HepG2 (cell line): ENCODE measurements around the gene PHKB. TPM values are rescaled to one million over a fixed set of nuclear protein-coding genes. Genes with fewer than 3 reads are reported as not detected.

Experiments used
- ATAC-seq: fragments of 200-7000 bp; cut with Tn5 transposase; 3 replicates; pipeline ENCODE4 v1.9.1; 2020; ENCODE audit warnings: mild to moderate bottlenecking, moderate library complexity
- BruUV-seq: library from RNA; stranded (reverse); fragments of 400-500 nt; replicated peaks from 2 replicates; lab custom pipeline; 2021; lab: Mats Ljungman, UMichigan
- CTCF ChIA-PET: fragments of 300-600 bp; formaldehyde crosslinking; extraction: SDS; loops from one replicate; lab custom pipeline; 2021; ENCODE audit warnings: low total read pairs, inconsistent platforms, low intra/inter-chr PET ratio; lab: Yijun Ruan, JAX
- POLR2A ChIA-PET: fragments of 350-600 bp; sonication (Branson Sonifier 250); formaldehyde crosslinking; loops from one replicate; lab custom pipeline; 2020; ENCODE audit warnings: antibody characterized with exemption, inconsistent platforms; lab: Yijun Ruan, JAX
- DNase-seq: peaks from one replicate; pipeline ENCODE4 v3.0.0-alpha.2; 2015; ENCODE audit warnings: low spot score
- FAIRE-seq: peaks from 3 replicates; lab custom pipeline; 2011; peaks lifted over from hg19 to GRCh38; lab: Jason Lieb, UNC
- H2AFZ ChIP-seq: one replicate; pipeline ENCODE4 v1.6.1; 2011; ENCODE audit warnings: low read length, inconsistent platforms
- H3K27ac ChIP-seq: fragments of 300-600 bp; 3 replicates; pipeline ENCODE4 v1.8.0; 2011; ENCODE audit warnings: mixed run types, mild to moderate bottlenecking, mixed read lengths, low read length, inconsistent platforms; ENCODE audit not compliant: insufficient read depth; ENCODE audit errors: extremely low read length
- H3K27me3 ChIP-seq, 2 experiments: fragments of 200-600 bp in 1 of 2; 2 replicates in 1 of 2; 3 replicates in 1 of 2; pipeline versions ENCODE4 v1.6.0 to v1.8.0; 2011; ENCODE audit warnings: low read length in 2 of 2, mild to moderate bottlenecking in 2 of 2, moderate library complexity in 2 of 2, inconsistent platforms in 1 of 2; ENCODE audit not compliant: insufficient read depth in 2 of 2, control insufficient read depth in 1 of 2
- H3K36me3 ChIP-seq, 2 experiments: fragments of 200-600 bp in 1 of 2; replicated peaks in 1 of 2; 2 replicates in 1 of 2; 3 replicates in 1 of 2; pipeline versions ENCODE4 v1.5.1 to v1.8.0; 2011; ENCODE audit warnings: low read length in 2 of 2, inconsistent platforms in 1 of 2; ENCODE audit not compliant: insufficient read depth in 2 of 2, control insufficient read depth in 1 of 2
- H3K4me1 ChIP-seq: 2 replicates; pipeline ENCODE4 v1.5.1; 2012; ENCODE audit warnings: low read length, inconsistent platforms; ENCODE audit not compliant: insufficient read depth
- H3K4me2 ChIP-seq: 2 replicates; pipeline ENCODE4 v1.6.0; 2011; ENCODE audit warnings: low read depth, low read length, inconsistent platforms
- H3K4me3 ChIP-seq, 3 experiments: fragments of 200-600 bp in 1 of 3; sonication (generic), shearing (Covaris generic) in 1 of 3; replicated peaks in 1 of 3; 2 replicates each; pipeline ENCODE4 v1.5.1; 2011 to 2016; ENCODE audit warnings: low read length in 3 of 3, inconsistent platforms in 2 of 3, low read depth in 2 of 3, mild to moderate bottlenecking in 2 of 3, control low read depth in 1 of 3, mixed read lengths in 1 of 3; ENCODE audit not compliant: insufficient read depth in 1 of 3
- H3K79me2 ChIP-seq: one replicate; pipeline ENCODE4 v1.6.1; 2011; ENCODE audit warnings: low read length, inconsistent platforms; ENCODE audit not compliant: insufficient read depth
- H3K9ac ChIP-seq: 2 replicates; pipeline ENCODE4 v1.6.0; 2011; ENCODE audit warnings: mild to moderate bottlenecking, low read depth, low read length, inconsistent platforms; ENCODE audit not compliant: insufficient read depth
- H3K9me3 ChIP-seq: 2 replicates; pipeline ENCODE4 v1.5.1; 2012; ENCODE audit warnings: mild to moderate bottlenecking, low read length
- H4K20me1 ChIP-seq: 2 replicates; pipeline ENCODE4 v1.6.0; 2011; ENCODE audit warnings: inconsistent platforms, mild to moderate bottlenecking, low read length, moderate library complexity; ENCODE audit not compliant: insufficient read depth
- FOXP1 ChIP-seq, 2 experiments: fragments of 450-650 bp in 1 of 2; IDR thresholded peaks; 2 replicates each; pipeline ENCODE4 v1.6.1; 2017 to 2018; ENCODE audit warnings: antibody characterized with exemption in 1 of 2
- KMT2B ChIP-seq: IDR thresholded peaks from 2 replicates; pipeline ENCODE4 v1.6.1; 2016; ENCODE audit warnings: missing genetic modification reagents, missing compliant biosample characterization
- MAF1 ChIP-seq: sonication (generic); formaldehyde crosslinking; IDR thresholded peaks from 2 replicates; pipeline ENCODE4 v1.5.0; 2020; ENCODE audit warnings: missing genetic modification reagents, borderline replicate concordance
- TCF7 ChIP-seq: sonication (generic); IDR thresholded peaks from 2 replicates; pipeline ENCODE4 v1.6.1; 2016; ENCODE audit warnings: antibody characterized with exemption, low read depth
- ZBTB20 ChIP-seq: sonication (generic); formaldehyde crosslinking; IDR thresholded peaks from 2 replicates; pipeline ENCODE4 v1.8.1; 2023; ENCODE audit warnings: missing genetic modification reagents, low read depth, mild to moderate bottlenecking, borderline replicate concordance
- ZBTB7A ChIP-seq: sonication (generic); formaldehyde crosslinking; IDR thresholded peaks from 2 replicates; pipeline ENCODE4 v1.8.0; 2022; ENCODE audit warnings: mild to moderate bottlenecking, missing genetic modification reagents
- ZNF10 ChIP-seq: sonication (generic); formaldehyde crosslinking; IDR thresholded peaks from 2 replicates; pipeline ENCODE4 v1.4.0; 2020; ENCODE audit warnings: mild to moderate bottlenecking, low read depth, missing genetic modification reagents, borderline replicate concordance
- ZNF264 ChIP-seq: sonication (generic); formaldehyde crosslinking; IDR thresholded peaks from 2 replicates; pipeline ENCODE4 v1.4.0; 2020; ENCODE audit warnings: missing genetic modification reagents
- ZNF326 ChIP-seq: sonication (generic); formaldehyde crosslinking; IDR thresholded peaks from 2 replicates; pipeline ENCODE4 v1.4.0; 2020; ENCODE audit warnings: missing genetic modification reagents, borderline replicate concordance
- ZNF563 ChIP-seq: sonication (generic); formaldehyde crosslinking; IDR thresholded peaks from 2 replicates; pipeline ENCODE4 v1.8.0; 2022; ENCODE audit warnings: mild to moderate bottlenecking, moderate library complexity, missing genetic modification reagents
- ZNF879 ChIP-seq: sonication (generic); formaldehyde crosslinking; IDR thresholded peaks from 2 replicates; pipeline ENCODE4 v1.8.1; 2023; ENCODE audit warnings: missing genetic modification reagents
- ZSCAN22 ChIP-seq: sonication (generic); formaldehyde crosslinking; IDR thresholded peaks from 2 replicates; pipeline ENCODE4 v1.4.0; 2020; ENCODE audit warnings: mild to moderate bottlenecking, missing genetic modification reagents
- ZSCAN25 ChIP-seq: sonication (generic); formaldehyde crosslinking; IDR thresholded peaks from 2 replicates; pipeline ENCODE4 v1.8.0; 2022; ENCODE audit warnings: mild to moderate bottlenecking, missing genetic modification reagents
- WGBS: methylation state at CpG from one replicate; pipeline ENCODE4 v1.1.6; 2017; ENCODE audit warnings: low lambda C conversion rate; 5-methylcytosine and 5-hydroxymethylcytosine counted together
- in situ Hi-C: cut with HindIII; loops from 2 replicates; pipeline ENCODE4 v1.10.0; 2017; ENCODE audit warnings: low pct_unique_long_range_greater_than_20kb; ENCODE audit not compliant: extremely low pct_ligation_motif_present
- intact Hi-C: fragments of 100-400 bp; cut with micrococcal nuclease; formaldehyde crosslinking; loops from one replicate; pipeline ENCODE4 v1.10.0; 2022; ENCODE audit not compliant: unreplicated experiment
- polyA plus RNA-seq, 8 experiments: library from polyadenylated mRNA; depleted of rRNA in 3 of 8; stranded (reverse) in 7 of 8; unstranded in 1 of 8; fragments of >200 nt; fragmentation: Illumina TruSeq in 4 of 8; extraction: Trizol in 4 of 8; gene quantifications; 2 replicates each; pipeline versions ENCODE4 v1.2.1 to v1.2.3, GENCODE V29; 2011 to 2016; ENCODE audit warnings: low read depth in 4 of 8, missing spikeins in 1 of 8, mixed read lengths in 1 of 8; ENCODE audit not compliant: insufficient read depth in 1 of 8
- total RNA-seq, 5 experiments: library from RNA; depleted of rRNA; stranded (reverse); fragments of >200 nt; fragmentation: Illumina TruSeq; extraction: Trizol; gene quantifications; 2 replicates each; pipeline ENCODE4 v1.2.3, GENCODE V29; 2016; ENCODE audit warnings: low read depth in 1 of 5
- TF ChIP-seq, protein P1 (sequence below): sonication (generic); formaldehyde crosslinking; IDR thresholded peaks from 2 replicates; pipeline ENCODE4 v1.4.0; 2020; ENCODE audit warnings: mild to moderate bottlenecking, missing genetic modification reagents
- TF ChIP-seq, protein P2 (sequence below): sonication (generic); formaldehyde crosslinking; IDR thresholded peaks from 2 replicates; pipeline ENCODE4 v1.5.0; 2020; ENCODE audit warnings: mild to moderate bottlenecking, missing genetic modification reagents, moderate library complexity
- TF ChIP-seq, protein P3 (sequence below): IDR thresholded peaks from 2 replicates; pipeline ENCODE4 v1.6.1; 2016; ENCODE audit warnings: control low read depth
- TF ChIP-seq, protein P4 (sequence below): fragments of 450-650 bp; IDR thresholded peaks from 2 replicates; pipeline ENCODE4 v1.6.1; 2017
- TF ChIP-seq, protein P5 (sequence below): sonication (generic); formaldehyde crosslinking; IDR thresholded peaks from 2 replicates; pipeline ENCODE4 v1.9.0; 2022; ENCODE audit warnings: missing genetic modification reagents, mild to moderate bottlenecking, borderline replicate concordance

PHKB gene
- total and polyA plus RNA-seq, 2 of the 13 experiments (the other 11 are each of a cell fraction or from before 2014, with no cell fraction given), result 66.0 to 80.8 TPM

DNA sequence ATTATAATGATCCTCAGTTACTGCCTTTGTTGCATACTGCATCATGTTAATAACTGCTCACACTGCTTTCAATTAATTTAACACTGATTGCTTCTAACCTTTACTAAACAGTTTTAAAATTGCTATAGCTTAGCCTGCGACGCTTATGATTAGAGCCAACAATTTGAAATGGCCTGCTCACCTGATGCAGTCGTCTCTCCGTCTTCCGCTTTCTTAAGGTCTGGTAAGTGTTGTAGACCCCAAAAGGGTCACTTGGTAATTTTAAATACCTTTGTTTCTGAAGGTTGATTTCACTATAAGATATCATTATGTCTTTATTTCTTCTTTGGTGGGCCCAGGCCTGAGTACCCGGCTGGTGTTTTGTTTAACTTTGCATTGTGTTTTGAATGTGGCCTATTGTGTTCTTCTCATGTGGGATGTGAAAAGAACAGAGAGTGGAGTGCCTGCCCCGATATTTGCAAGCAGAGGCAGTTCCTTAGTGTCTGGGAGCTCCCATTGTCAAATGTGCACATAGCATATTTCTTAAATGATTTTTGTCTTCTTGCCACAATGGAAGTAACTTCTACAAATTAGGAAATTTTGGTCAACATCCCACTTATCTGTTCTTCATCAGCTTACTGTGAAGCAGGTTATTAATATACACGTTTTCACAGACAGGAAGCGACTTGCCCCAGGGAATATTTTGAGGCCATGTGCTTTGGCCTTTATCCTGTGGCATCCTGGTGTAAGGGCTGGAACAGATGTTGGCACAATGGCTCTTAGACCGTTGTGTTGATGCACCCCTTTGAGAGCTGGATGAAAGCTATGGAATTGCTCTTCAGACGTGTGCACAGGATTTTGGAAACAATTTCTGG, 2.9 kb downstream of the PHKB start:
- H3K4me2 ChIP-seq, result peak overlapping the region; percentile 67; the same call in 1 of the 2 replicates
- no peak overlapping the region for H3K27ac ChIP-seq
- no peak overlapping the region for H3K9ac ChIP-seq
- H3K36me3 ChIP-seq, result peaks cover 0 to 8% of the 10 kb centered on the region in 2 experiments; a peak in 2 of 5 replicates
- H4K20me1 ChIP-seq, result no peaks in the 10 kb centered on the region
- H3K9me3 ChIP-seq, result no peaks in the 10 kb centered on the region
- no TSS peak for BruUV-seq
- no peaks in the 10 kb centered on the region; a peak in 1 of 5 replicates for H3K27me3 ChIP-seq
- WGBS, result 96% methylated on average over 11 of the region's 11 CpGs
- in situ Hi-C loops, result no loop called here
- peaks cover 53% of the 10 kb centered on the region for H3K79me2 ChIP-seq
- no peak for DNase-seq
- H3K4me3 ChIP-seq, result no peak overlapping the region
- POLR2A ChIA-PET, result interaction anchor here (6.2 kb wide), 1 partner anchor 11 kb away, joined by 37 read pairs; no protein-coding TSS in a partner anchor
- no peak for FAIRE-seq
- H3K4me1 ChIP-seq, result peaks cover 63% of the 10 kb centered on the region
- CTCF ChIA-PET, result no interaction called here
- intact Hi-C loops, result loop anchor here (5.0 kb wide), 1 partner anchor 322 kb away; the partner anchor contains the start of gene NETO2
- ATAC-seq, result no peak
- no peak overlapping the region for H2AFZ ChIP-seq
- TF ChIP-seq, protein P1, sequence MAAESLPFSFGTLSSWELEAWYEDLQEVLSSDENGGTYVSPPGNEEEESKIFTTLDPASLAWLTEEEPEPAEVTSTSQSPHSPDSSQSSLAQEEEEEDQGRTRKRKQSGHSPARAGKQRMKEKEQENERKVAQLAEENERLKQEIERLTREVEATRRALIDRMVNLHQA, result no peak
- TF ChIP-seq FOXP1 (IDR thresholded peaks at IDR 0.05) (no peak), FOXP1 (CRISPR knock-in tag; IDR thresholded peaks at IDR 0.05) (no peak), ZSCAN22 (CRISPR knock-in tag) (no peak), ZNF563 (CRISPR knock-in tag) (no peak), MAF1 (CRISPR knock-in tag) (no peak), ZSCAN25 (CRISPR knock-in tag) (no peak), ZNF879 (CRISPR knock-in tag) (no peak), KMT2B (CRISPR knock-in tag) (no peak), ZNF10 (CRISPR knock-in tag) (no peak), TCF7 (no peak), ZNF326 (CRISPR knock-in tag) (no peak), ZBTB7A (CRISPR knock-in tag) (no peak), ZNF264 (CRISPR knock-in tag) (no peak), ZBTB20 (CRISPR knock-in tag) (no peak)
- TF ChIP-seq, protein P2, sequence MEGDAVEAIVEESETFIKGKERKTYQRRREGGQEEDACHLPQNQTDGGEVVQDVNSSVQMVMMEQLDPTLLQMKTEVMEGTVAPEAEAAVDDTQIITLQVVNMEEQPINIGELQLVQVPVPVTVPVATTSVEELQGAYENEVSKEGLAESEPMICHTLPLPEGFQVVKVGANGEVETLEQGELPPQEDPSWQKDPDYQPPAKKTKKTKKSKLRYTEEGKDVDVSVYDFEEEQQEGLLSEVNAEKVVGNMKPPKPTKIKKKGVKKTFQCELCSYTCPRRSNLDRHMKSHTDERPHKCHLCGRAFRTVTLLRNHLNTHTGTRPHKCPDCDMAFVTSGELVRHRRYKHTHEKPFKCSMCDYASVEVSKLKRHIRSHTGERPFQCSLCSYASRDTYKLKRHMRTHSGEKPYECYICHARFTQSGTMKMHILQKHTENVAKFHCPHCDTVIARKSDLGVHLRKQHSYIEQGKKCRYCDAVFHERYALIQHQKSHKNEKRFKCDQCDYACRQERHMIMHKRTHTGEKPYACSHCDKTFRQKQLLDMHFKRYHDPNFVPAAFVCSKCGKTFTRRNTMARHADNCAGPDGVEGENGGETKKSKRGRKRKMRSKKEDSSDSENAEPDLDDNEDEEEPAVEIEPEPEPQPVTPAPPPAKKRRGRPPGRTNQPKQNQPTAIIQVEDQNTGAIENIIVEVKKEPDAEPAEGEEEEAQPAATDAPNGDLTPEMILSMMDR, result no peak
- TF ChIP-seq, protein P3, sequence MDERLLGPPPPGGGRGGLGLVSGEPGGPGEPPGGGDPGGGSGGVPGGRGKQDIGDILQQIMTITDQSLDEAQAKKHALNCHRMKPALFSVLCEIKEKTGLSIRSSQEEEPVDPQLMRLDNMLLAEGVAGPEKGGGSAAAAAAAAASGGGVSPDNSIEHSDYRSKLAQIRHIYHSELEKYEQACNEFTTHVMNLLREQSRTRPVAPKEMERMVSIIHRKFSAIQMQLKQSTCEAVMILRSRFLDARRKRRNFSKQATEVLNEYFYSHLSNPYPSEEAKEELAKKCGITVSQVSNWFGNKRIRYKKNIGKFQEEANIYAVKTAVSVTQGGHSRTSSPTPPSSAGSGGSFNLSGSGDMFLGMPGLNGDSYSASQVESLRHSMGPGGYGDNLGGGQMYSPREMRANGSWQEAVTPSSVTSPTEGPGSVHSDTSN (CRISPR knock-in tag), result no peak
- TF ChIP-seq, protein P4, sequence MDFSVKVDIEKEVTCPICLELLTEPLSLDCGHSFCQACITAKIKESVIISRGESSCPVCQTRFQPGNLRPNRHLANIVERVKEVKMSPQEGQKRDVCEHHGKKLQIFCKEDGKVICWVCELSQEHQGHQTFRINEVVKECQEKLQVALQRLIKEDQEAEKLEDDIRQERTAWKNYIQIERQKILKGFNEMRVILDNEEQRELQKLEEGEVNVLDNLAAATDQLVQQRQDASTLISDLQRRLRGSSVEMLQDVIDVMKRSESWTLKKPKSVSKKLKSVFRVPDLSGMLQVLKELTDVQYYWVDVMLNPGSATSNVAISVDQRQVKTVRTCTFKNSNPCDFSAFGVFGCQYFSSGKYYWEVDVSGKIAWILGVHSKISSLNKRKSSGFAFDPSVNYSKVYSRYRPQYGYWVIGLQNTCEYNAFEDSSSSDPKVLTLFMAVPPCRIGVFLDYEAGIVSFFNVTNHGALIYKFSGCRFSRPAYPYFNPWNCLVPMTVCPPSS, result no peak
- TF ChIP-seq, protein P5, sequence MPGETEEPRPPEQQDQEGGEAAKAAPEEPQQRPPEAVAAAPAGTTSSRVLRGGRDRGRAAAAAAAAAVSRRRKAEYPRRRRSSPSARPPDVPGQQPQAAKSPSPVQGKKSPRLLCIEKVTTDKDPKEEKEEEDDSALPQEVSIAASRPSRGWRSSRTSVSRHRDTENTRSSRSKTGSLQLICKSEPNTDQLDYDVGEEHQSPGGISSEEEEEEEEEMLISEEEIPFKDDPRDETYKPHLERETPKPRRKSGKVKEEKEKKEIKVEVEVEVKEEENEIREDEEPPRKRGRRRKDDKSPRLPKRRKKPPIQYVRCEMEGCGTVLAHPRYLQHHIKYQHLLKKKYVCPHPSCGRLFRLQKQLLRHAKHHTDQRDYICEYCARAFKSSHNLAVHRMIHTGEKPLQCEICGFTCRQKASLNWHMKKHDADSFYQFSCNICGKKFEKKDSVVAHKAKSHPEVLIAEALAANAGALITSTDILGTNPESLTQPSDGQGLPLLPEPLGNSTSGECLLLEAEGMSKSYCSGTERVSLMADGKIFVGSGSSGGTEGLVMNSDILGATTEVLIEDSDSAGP (CRISPR knock-in tag), result no peak
